ENCODE measurements around the gene CDKN1C.

Gene CDKN1C

DNA sequence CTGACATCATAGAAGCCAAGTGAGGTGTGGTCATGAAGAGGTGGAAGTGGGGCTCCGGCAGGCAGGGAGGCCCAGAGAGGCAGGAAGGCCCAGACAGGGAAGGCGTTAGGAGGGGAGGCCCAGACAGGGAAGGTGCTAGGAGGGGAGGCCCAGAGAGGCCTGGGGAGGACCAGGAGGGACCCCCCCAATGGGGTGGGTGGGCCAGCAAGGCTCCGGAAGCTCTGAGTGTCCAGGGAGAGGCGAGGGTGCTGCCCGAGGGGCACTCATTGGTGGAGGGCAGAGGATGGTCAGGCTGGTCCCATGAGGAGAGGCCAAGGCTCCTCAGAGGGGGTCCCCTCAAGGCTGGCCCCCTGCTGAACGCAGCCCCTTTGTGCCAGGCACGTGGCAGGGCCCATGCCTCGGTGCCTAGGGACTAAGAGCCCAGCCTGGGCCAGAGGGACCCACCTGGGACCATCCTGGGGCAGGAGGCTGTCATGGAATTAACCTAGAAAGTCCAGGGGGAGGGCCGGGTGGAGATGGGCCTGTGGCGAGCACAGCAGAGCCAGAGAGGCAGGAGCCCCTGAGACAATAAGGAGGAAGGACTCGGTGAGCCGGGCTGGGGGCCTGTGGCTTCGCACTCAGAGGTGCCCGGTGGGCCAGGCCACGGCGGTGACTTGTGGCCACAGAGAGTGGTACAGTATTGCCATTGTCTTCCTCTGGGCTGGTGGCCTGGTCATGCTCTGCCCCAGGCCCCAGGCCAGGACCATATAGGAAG, 31.5 kb upstream of the CDKN1C start (continued):
- TF ChIP-seq, protein P1, sequence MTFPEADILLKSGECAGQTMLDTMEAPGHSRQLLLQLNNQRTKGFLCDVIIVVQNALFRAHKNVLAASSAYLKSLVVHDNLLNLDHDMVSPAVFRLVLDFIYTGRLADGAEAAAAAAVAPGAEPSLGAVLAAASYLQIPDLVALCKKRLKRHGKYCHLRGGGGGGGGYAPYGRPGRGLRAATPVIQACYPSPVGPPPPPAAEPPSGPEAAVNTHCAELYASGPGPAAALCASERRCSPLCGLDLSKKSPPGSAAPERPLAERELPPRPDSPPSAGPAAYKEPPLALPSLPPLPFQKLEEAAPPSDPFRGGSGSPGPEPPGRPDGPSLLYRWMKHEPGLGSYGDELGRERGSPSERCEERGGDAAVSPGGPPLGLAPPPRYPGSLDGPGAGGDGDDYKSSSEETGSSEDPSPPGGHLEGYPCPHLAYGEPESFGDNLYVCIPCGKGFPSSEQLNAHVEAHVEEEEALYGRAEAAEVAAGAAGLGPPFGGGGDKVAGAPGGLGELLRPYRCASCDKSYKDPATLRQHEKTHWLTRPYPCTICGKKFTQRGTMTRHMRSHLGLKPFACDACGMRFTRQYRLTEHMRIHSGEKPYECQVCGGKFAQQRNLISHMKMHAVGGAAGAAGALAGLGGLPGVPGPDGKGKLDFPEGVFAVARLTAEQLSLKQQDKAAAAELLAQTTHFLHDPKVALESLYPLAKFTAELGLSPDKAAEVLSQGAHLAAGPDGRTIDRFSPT (tag by site-specific recombination; IDR thresholded peaks at IDR 0.05): no peak
- no peak for TF ChIP-seq ZNF114 (tag by site-specific recombination; IDR thresholded peaks at IDR 0.05)

DNA sequence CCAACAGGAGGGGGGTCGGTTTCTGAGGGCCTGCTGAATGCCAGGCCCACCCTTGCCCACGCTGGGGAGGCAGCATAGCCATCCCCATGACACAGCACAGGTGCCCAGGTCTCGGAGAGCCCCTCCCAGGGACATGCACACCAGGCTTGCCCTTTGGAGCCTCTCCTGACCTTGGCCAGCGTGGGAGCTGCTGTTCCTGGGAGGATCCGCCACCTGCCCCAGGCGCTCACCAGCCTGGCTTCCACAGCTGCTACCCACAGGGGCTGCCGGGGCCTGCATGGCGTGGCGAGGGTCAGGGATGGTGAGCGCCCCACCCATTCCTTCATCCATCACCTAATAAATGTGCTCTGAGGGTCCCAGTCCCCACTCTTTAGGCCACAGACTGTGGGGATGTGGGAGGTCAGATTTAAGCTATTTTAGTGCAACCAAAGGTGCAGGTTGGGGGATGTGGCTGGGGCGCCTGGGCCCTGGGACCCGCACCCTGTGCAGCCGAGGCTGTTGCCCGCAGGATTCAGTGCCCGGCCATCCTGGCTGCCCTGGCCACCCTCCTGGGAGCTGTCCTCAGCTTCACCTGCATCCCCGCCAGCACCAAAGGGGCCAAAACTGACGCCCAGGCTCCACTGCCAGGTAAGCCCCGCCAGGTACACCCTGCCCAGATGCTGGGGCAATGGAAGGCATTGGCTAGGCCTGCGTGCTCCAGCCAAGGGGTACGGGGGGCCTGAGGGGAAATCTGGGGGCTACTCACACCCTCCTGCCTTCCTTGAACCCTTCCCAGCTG, 30.7 kb upstream of the CDKN1C start:
- Histone ChIP-seq H3K4me1 (ENCODE audit: control insufficient read depth, insufficient read depth, low read length) (no peaks in the 10 kb centered on the region), H3K9me3 (ENCODE audit: control insufficient read depth, insufficient read depth, low read depth, low read length) (no peaks in the 10 kb centered on the region), H3K27ac (ENCODE audit: extremely low read depth, low read depth, low read length) (no peak overlapping the region), H3K36me3 (ENCODE audit: control insufficient read depth in 2 of 2, insufficient read depth in 1 of 2, low read length in 2 of 2) (no peaks in the 10 kb centered on the region), H3K4me3 (ENCODE audit: low read depth, low read length) (no peak overlapping the region)
- ChIA-PET POLR2A (interaction anchor here (0.6 to 2.9 kb wide), 2 partner anchors 13 to 15 kb away, joined by 3 to 11 read pairs; partner anchors contain the start of gene PHLDA2), CTCF (interaction anchor here (1.6 kb wide), 1 partner anchor 14 kb away, joined by 7 read pairs; no protein-coding TSS in a partner anchor)
- TF ChIP-seq, protein P2, sequence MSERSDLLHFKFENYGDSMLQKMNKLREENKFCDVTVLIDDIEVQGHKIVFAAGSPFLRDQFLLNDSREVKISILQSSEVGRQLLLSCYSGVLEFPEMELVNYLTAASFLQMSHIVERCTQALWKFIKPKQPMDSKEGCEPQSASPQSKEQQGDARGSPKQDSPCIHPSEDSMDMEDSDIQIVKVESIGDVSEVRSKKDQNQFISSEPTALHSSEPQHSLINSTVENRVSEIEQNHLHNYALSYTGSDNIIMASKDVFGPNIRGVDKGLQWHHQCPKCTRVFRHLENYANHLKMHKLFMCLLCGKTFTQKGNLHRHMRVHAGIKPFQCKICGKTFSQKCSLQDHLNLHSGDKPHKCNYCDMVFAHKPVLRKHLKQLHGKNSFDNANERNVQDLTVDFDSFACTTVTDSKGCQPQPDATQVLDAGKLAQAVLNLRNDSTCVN (tag by site-specific recombination; optimal IDR thresholded peaks at IDR 0.05): no peak
- TF ChIP-seq ZNF785 (tag by site-specific recombination; IDR thresholded peaks at IDR 0.05) (no peak), ZNF600 (tag by site-specific recombination; IDR thresholded peaks at IDR 0.05) (no peak), KLF7 (tag by site-specific recombination; IDR thresholded peaks at IDR 0.05; ENCODE audit: borderline replicate concordance) (no peak), ZNF585B (tag by site-specific recombination; IDR thresholded peaks at IDR 0.05) (no peak), ZNF423 (tag by site-specific recombination; IDR thresholded peaks at IDR 0.05) (no peak), ZNF76 (tag by site-specific recombination; IDR thresholded peaks at IDR 0.05; ENCODE audit: borderline replicate concordance, low read depth) (no peak), SETDB1 (IDR thresholded peaks at IDR 0.05; ENCODE audit: insufficient read length, low read length) (no peak), ZIC2 (tag by site-specific recombination; IDR thresholded peaks at IDR 0.05) (no peak), KLF16 (tag by site-specific recombination; IDR thresholded peaks at IDR 0.05) (no peak), ZNF214 (tag by site-specific recombination; IDR thresholded peaks at IDR 0.05; ENCODE audit: borderline replicate concordance) (no peak), ZNF350 (tag by site-specific recombination; IDR thresholded peaks at IDR 0.05) (no peak), TRIM28 (IDR thresholded peaks at IDR 0.05; ENCODE audit: borderline replicate concordance, low read length) (no peak), ZNF266 (tag by site-specific recombination; IDR thresholded peaks at IDR 0.05; ENCODE audit: low read depth) (no peak), REPIN1 (tag by site-specific recombination; IDR thresholded peaks at IDR 0.05; ENCODE audit: low read depth) (no peak), ZNF776 (tag by site-specific recombination; IDR thresholded peaks at IDR 0.05; ENCODE audit: borderline replicate concordance) (no peak)
- TF ChIP-seq, protein P3, sequence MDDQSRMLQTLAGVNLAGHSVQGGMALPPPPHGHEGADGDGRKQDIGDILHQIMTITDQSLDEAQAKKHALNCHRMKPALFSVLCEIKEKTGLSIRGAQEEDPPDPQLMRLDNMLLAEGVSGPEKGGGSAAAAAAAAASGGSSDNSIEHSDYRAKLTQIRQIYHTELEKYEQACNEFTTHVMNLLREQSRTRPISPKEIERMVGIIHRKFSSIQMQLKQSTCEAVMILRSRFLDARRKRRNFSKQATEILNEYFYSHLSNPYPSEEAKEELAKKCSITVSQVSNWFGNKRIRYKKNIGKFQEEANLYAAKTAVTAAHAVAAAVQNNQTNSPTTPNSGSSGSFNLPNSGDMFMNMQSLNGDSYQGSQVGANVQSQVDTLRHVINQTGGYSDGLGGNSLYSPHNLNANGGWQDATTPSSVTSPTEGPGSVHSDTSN (CRISPR knock-in tag; IDR thresholded peaks at IDR 0.05): no peak
